ENCODE data around the gene NELFA.

GRCh38 chr4:1975880-1976279, 32.9 kb downstream of the NELFA start:
- TF ChIP-seq TAF1 (IDR thresholded peaks at IDR 0.05; ENCODE audit: borderline replicate concordance, insufficient read depth, low read length) (no peak), POLR2AphosphoS5 (IDR thresholded peaks at IDR 0.05; ENCODE audit: low read depth, low read length) (no peak), SIN3A (IDR thresholded peaks at IDR 0.05; ENCODE audit: borderline replicate concordance, insufficient read depth, low read length) (no peak)

Data from PFSK-1 (cell line).